PC-3 (cell line): ENCODE measurements around the gene SRM. TPM values are rescaled to one million over a fixed set of nuclear protein-coding genes. Genes with fewer than 3 reads are reported as not detected.

Experiments used
- ATAC-seq: fragments of 200-7000 bp; cut with Tn5 transposase; 2 replicates; pipeline ENCODE4 v1.9.1; 2020; ENCODE audit warnings: mild to moderate bottlenecking, moderate library complexity
- BruUV-seq: library from RNA; stranded (reverse); fragments of 400-500 nt; replicated peaks from 2 replicates; lab custom pipeline; 2021; lab: Mats Ljungman, UMichigan
- CTCF ChIA-PET: fragments of 300-600 bp; sonication (Branson Sonifier 250); formaldehyde crosslinking; loops from one replicate; lab custom pipeline; 2022; ENCODE audit warnings: antibody characterized with exemption; lab: Charles Lee
- POLR2A ChIA-PET: fragments of 300-600 bp; sonication (Branson Sonifier 250); formaldehyde crosslinking; loops from one replicate; lab custom pipeline; 2022; ENCODE audit warnings: antibody characterized with exemption; ENCODE audit not compliant: unreplicated experiment; lab: Charles Lee
- DNase-seq: peaks from one replicate; pipeline ENCODE4 v3.0.0-alpha.2; 2015
- H2AFZ ChIP-seq: fragments of 300-600 bp; sonication (generic); 2 replicates; pipeline ENCODE4 v1.6.0; 2016; ENCODE audit warnings: antibody characterized with exemption, low read length
- H3F3A ChIP-seq: fragments of 300-600 bp; sonication (generic); one replicate; pipeline ENCODE4 v1.6.0; 2017; ENCODE audit warnings: antibody characterized with exemption, low read length, control low read depth, mild to moderate bottlenecking; ENCODE audit not compliant: unreplicated experiment
- H3K27ac ChIP-seq: fragments of 300-600 bp; sonication (generic); 2 replicates; pipeline ENCODE4 v1.5.1; 2016; ENCODE audit warnings: mild to moderate bottlenecking, low read length
- H3K27me3 ChIP-seq: fragments of 300-600 bp; sonication (generic); 2 replicates; pipeline ENCODE4 v1.6.1; 2016; ENCODE audit warnings: low read length, mixed read lengths
- H3K36me3 ChIP-seq: fragments of 300-600 bp; sonication (generic); 2 replicates; pipeline ENCODE4 v1.6.1; 2016; ENCODE audit warnings: low read depth, mixed run types, low read length, mixed read lengths
- H3K4me1 ChIP-seq: fragments of 300-600 bp; sonication (generic); 2 replicates; pipeline ENCODE4 v1.5.1; 2016; ENCODE audit warnings: low read length; ENCODE audit not compliant: insufficient read depth
- H3K4me2 ChIP-seq: fragments of 300-600 bp; sonication (generic); 2 replicates; pipeline ENCODE4 v1.6.0; 2016; ENCODE audit warnings: low read length
- H3K4me3 ChIP-seq: fragments of 300-600 bp; sonication (generic); 2 replicates; pipeline ENCODE4 v1.5.1; 2016; ENCODE audit warnings: mild to moderate bottlenecking, low read length, mixed read lengths
- H3K79me2 ChIP-seq: fragments of 300-600 bp; sonication (generic); 2 replicates; pipeline ENCODE4 v1.6.1; 2017; ENCODE audit warnings: low read length, mixed read lengths
- H3K9ac ChIP-seq: fragments of 300-600 bp; sonication (generic); 2 replicates; pipeline ENCODE4 v1.6.0; 2016; ENCODE audit warnings: mild to moderate bottlenecking, low read length
- H3K9me2 ChIP-seq: fragments of 300-600 bp; sonication (generic); replicated peaks from 2 replicates; pipeline ENCODE4 v1.6.1; 2016; ENCODE audit warnings: mixed run types, low read length, mixed read lengths
- H3K9me3 ChIP-seq: fragments of 300-600 bp; sonication (generic); 2 replicates; pipeline ENCODE4 v1.6.1; 2016; ENCODE audit warnings: low read length, mixed read lengths
- H4K20me1 ChIP-seq: fragments of 300-600 bp; sonication (generic); 2 replicates; pipeline ENCODE4 v1.6.1; 2016; ENCODE audit warnings: low read length, mixed read lengths
- CTCF ChIP-seq: fragments of 300-600 bp; sonication (generic); conservative IDR thresholded peaks from 2 replicates; pipeline ENCODE4 v1.5.1; 2017; ENCODE audit warnings: antibody characterized with exemption, low read depth, mild to moderate bottlenecking, low read length
- EZH2 ChIP-seq: fragments of 300-600 bp; sonication (generic); IDR thresholded peaks from one replicate; pipeline ENCODE4 v1.6.1; 2017; ENCODE audit warnings: antibody characterized with exemption, mild to moderate bottlenecking, low read length; ENCODE audit not compliant: unreplicated experiment
- EZH2phosphoT487 ChIP-seq: fragments of 300-600 bp; sonication (generic); IDR thresholded peaks from 2 replicates; pipeline ENCODE4 v1.6.1; 2018; ENCODE audit warnings: mild to moderate bottlenecking, antibody characterized with exemption, low read length, borderline replicate concordance
- intact Hi-C: fragments of 100-400 bp; cut with micrococcal nuclease; formaldehyde crosslinking; loops from 2 replicates; pipeline ENCODE4 v1.9.0; 2023
- total RNA-seq: library from RNA; depleted of rRNA; stranded (reverse); fragments of >200 nt; gene quantifications from 2 replicates; pipeline ENCODE4 v1.2.3, GENCODE V29; 2014

SRM gene
- total RNA-seq, 1 experiment from 2014 or later = 151 TPM

- no peaks in the 10 kb centered on the region for H4K20me1 ChIP-seq
- H2AFZ ChIP-seq = peak overlapping the region; percentile 61
- peaks cover 21% of the 10 kb centered on the region for H3K36me3 ChIP-seq
- H3F3A ChIP-seq = no peaks in the 10 kb centered on the region
- H3K79me2 ChIP-seq = peaks cover 53% of the 10 kb centered on the region
- H3K4me3 ChIP-seq = peak overlapping the region; percentile 100
- no TSS peak for BruUV-seq
- no peaks in the 10 kb centered on the region for H3K9me2 ChIP-seq
- H3K27me3 ChIP-seq = no peaks in the 10 kb centered on the region
- peak overlapping the region; percentile 99 for H3K4me2 ChIP-seq
- intact Hi-C loops = no loop called here
- ChIA-PET CTCF (interaction anchor here (0.7 to 1.0 kb wide), 2 partner anchors 22 to 234 kb away, joined by 3 to 7 read pairs; no protein-coding TSS in a partner anchor), POLR2A (interaction anchor here (0.5 to 1.0 kb wide), 6 partner anchors 21 to 823 kb away, joined by 3 to 15 read pairs (median 3); no protein-coding TSS in a partner anchor)
- H3K27ac ChIP-seq = peak overlapping the region; percentile 12; the same call in 1 of the 2 replicates
- no peak for DNase-seq
- H3K4me1 ChIP-seq = peaks cover 16% of the 10 kb centered on the region; the same call in 1 of the 2 replicates
- peak; percentile 3 for ATAC-seq
- H3K9me3 ChIP-seq = no peaks in the 10 kb centered on the region
- peak overlapping the region; percentile 99 for H3K9ac ChIP-seq
- no peak for TF ChIP-seq EZH2
- no peak for TF ChIP-seq EZH2phosphoT487
- TF ChIP-seq CTCF = no peak
Observed at GRCh38 chr1:11059155-11059967, 457 bp downstream of the SRM start.

- Histone ChIP-seq H3K27ac (no peak overlapping the region), H3K36me3 (peaks cover 21% of the 10 kb centered on the region)
- CTCF ChIA-PET = no interaction called here
Observed at GRCh38 chr1:11058595-11059154, 1.1 kb downstream of the SRM start.

More at GRCh38 chr1:11058595-11059154, 1.1 kb downstream of the SRM start:
- peak overlapping the region; percentile 99 for H3K4me2 ChIP-seq
- H3K79me2 ChIP-seq = peaks cover 53% of the 10 kb centered on the region
- no peak for ATAC-seq
- H4K20me1 ChIP-seq = no peaks in the 10 kb centered on the region
- no peaks in the 10 kb centered on the region for H3F3A ChIP-seq
- POLR2A ChIA-PET = interaction anchor here (0.6 kb wide), 1 partner anchor 138 kb away, joined by 5 read pairs; no protein-coding TSS in a partner anchor
- H3K9ac ChIP-seq = peak overlapping the region; percentile 99
- no peak for DNase-seq
- H3K4me1 ChIP-seq = peaks cover 16% of the 10 kb centered on the region; the same call in 1 of the 2 replicates
- H3K4me3 ChIP-seq = peak overlapping the region; percentile 100
- H2AFZ ChIP-seq = peak overlapping the region; percentile 61; the same call in 1 of the 2 replicates
- TF ChIP-seq CTCF (no peak), EZH2phosphoT487 (no peak), EZH2 (no peak)
- no peaks in the 10 kb centered on the region for H3K9me2 ChIP-seq
- BruUV-seq = TSS peak; percentile 39
- no peaks in the 10 kb centered on the region for H3K9me3 ChIP-seq
- no peaks in the 10 kb centered on the region for H3K27me3 ChIP-seq
- intact Hi-C loops = no loop called here
